ENCODE data around the gene BOD1L2.

BOD1L2 gene

DNA sequence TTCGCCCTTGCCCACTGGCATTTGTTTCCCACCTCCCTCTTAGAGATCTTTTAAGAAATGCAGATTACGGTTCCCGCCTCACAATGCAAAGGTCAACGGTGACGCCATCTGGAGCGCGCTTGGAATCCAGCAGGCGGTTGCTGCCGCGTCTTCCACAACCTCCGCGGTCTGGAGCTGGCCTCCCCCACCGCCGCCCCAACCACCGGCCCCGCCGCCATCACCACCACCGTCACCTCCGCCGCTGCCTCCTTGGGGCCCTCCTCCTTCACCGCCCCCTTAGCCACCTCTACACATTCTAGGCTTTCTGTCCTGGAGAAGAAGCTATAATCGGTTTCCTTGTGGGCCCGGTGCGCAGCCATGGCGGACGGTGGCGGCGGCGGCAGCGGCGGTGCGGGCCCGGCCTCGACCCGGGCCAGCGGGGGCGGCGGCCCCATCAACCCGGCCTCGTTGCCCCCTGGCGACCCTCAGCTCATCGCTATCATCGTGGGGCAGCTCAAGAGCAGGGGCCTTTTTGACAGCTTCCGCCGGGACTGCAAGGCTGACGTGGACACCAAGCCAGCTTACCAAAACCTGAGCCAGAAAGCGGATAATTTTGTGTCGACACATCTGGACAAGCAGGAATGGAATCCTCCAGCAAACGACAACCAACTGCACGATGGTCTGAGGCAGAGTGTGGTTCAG is at the start of gene BOD1L2:
Gene BOD1L2, plus strand, starts transcription at position 132 of the 681 bp plus-strand sequence. Its CDS starts 226 bp downstream, at position 358.
- Histone ChIP-seq H3K79me2 (ENCODE audit: low read length) (no peaks in the 10 kb centered on the region), H3K9ac (ENCODE audit: low read length) (no peak within 1 kb of the TSS), H3K4me1 (ENCODE audit: low read length) (peaks cover 43% of the 10 kb centered on the region), H2AFZ (ENCODE audit: low read depth, low read length) (no peak within 1 kb of the TSS), H3K4me2 (ENCODE audit: low read length) (peak within 1 kb of the TSS; percentile 33), H4K20me1 (ENCODE audit: insufficient read depth, low read length) (no peaks in the 10 kb centered on the region), H3K27ac (ENCODE audit: low read length) (no peak within 1 kb of the TSS), H3K36me3 (replicated peaks; ENCODE audit: low read depth, low read length) (no peaks in the 10 kb centered on the region), H3K4me3 (ENCODE audit: low read length) (no peak within 1 kb of the TSS), H3K9me3 (ENCODE audit: insufficient read depth, low read length) (no peaks in the 10 kb centered on the region), H3K27me3 (ENCODE audit: low read depth, low read length) (peaks cover 77% of the 10 kb centered on the region)
- TF ChIP-seq EZH2phosphoT487 (IDR thresholded peaks at IDR 0.05; ENCODE audit: low read depth) = no peak
- TF ChIP-seq, protein P1, sequence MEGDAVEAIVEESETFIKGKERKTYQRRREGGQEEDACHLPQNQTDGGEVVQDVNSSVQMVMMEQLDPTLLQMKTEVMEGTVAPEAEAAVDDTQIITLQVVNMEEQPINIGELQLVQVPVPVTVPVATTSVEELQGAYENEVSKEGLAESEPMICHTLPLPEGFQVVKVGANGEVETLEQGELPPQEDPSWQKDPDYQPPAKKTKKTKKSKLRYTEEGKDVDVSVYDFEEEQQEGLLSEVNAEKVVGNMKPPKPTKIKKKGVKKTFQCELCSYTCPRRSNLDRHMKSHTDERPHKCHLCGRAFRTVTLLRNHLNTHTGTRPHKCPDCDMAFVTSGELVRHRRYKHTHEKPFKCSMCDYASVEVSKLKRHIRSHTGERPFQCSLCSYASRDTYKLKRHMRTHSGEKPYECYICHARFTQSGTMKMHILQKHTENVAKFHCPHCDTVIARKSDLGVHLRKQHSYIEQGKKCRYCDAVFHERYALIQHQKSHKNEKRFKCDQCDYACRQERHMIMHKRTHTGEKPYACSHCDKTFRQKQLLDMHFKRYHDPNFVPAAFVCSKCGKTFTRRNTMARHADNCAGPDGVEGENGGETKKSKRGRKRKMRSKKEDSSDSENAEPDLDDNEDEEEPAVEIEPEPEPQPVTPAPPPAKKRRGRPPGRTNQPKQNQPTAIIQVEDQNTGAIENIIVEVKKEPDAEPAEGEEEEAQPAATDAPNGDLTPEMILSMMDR (IDR thresholded peaks at IDR 0.05; ENCODE audit: low read depth, low read length) = no peak

DNA sequence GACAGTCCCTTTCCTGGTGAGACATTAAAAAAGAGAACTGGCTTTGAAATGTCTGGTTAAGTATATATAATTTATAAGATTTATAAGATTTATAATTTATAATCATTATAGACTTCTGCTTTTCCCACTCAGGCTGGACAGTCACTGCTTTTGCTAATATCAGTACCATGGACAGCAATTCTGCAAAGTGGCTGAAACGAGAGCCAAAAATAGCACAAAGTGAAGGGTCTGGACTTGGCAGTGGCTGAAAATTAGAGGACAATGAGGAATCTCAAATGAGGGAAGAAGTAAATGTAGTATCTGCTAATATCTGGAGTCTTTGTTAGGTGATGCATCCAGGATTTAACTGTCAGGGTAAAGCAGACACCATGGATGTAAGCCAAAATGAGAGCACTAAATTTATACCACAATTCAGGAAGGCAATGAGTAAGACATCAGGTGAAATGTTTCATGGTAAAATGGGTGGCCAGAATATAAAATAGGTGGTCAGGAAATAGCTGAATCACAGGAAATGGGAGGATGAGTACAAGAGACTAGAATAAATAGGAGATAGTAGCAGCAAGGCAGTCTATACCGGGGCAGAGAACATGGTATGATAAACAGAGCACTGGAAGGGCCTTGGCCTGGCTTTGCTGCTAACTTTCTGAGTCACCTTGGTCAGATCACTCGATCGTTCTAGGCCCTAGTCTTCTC is 39.6 kb upstream of the BOD1L2 start:
- peaks cover 10% of the 10 kb centered on the region for H3K36me3 ChIP-seq (replicated peaks; ENCODE audit: low read depth, low read length)
- H3K27me3 ChIP-seq (ENCODE audit: low read depth, low read length) = peaks cover 39% of the 10 kb centered on the region
- no peak overlapping the region for H2AFZ ChIP-seq (ENCODE audit: low read depth, low read length)
- TF ChIP-seq EZH2phosphoT487 (IDR thresholded peaks at IDR 0.05; ENCODE audit: low read depth) = no peak
- TF ChIP-seq, protein P1 (IDR thresholded peaks at IDR 0.05; ENCODE audit: low read depth, low read length) = no peak
- H3K9ac ChIP-seq (ENCODE audit: low read length) = no peak overlapping the region
- H4K20me1 ChIP-seq (ENCODE audit: insufficient read depth, low read length) = no peaks in the 10 kb centered on the region; the same call in 1 of the 2 replicates
- H3K4me2 ChIP-seq (ENCODE audit: low read length) = no peak overlapping the region
- H3K79me2 ChIP-seq (ENCODE audit: low read length) = no peaks in the 10 kb centered on the region
- H3K4me1 ChIP-seq (ENCODE audit: low read length) = peaks cover 21% of the 10 kb centered on the region
- H3K9me3 ChIP-seq (ENCODE audit: insufficient read depth, low read length) = peaks cover 20% of the 10 kb centered on the region
- H3K27ac ChIP-seq (ENCODE audit: low read length) = no peak overlapping the region
- H3K4me3 ChIP-seq (ENCODE audit: low read length) = no peak overlapping the region

DNA sequence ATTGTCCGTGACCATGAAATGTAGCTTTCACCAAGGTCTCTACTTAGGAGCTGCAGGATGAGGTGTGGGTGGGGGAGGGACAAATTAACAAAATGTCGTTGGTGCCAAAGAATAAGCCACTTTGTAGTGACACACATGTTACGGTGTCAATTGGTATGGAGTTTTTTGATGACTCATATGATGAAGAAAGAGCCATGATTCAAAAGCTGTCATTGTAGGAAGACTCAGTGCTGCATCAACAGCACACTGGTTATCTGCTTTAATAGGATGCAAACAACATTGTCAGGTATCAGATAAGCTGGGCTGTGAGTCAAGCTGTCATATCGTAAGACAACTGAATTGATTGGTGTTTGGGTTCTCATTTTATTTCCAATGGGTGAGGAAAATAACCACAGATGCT is 36.6 kb upstream of the BOD1L2 start:
- no peak overlapping the region for H3K9ac ChIP-seq (ENCODE audit: low read length)
- no peaks in the 10 kb centered on the region; the same call in 1 of the 2 replicates for H4K20me1 ChIP-seq (ENCODE audit: insufficient read depth, low read length)
- no peaks in the 10 kb centered on the region for H3K79me2 ChIP-seq (ENCODE audit: low read length)
- H3K9me3 ChIP-seq (ENCODE audit: insufficient read depth, low read length) = peaks cover 21% of the 10 kb centered on the region
- H3K36me3 ChIP-seq (replicated peaks; ENCODE audit: low read depth, low read length) = peaks cover 10% of the 10 kb centered on the region
- H3K27ac ChIP-seq (ENCODE audit: low read length) = no peak overlapping the region
- peak overlapping the region; percentile 58 for H3K4me2 ChIP-seq (ENCODE audit: low read length)
- peak overlapping the region; percentile 20 for H3K4me3 ChIP-seq (ENCODE audit: low read length)
- H3K4me1 ChIP-seq (ENCODE audit: low read length) = peaks cover 21% of the 10 kb centered on the region
- no peak overlapping the region for H2AFZ ChIP-seq (ENCODE audit: low read depth, low read length)
- TF ChIP-seq, protein P1 (IDR thresholded peaks at IDR 0.05; ENCODE audit: low read depth, low read length) = no peak
- TF ChIP-seq EZH2phosphoT487 (IDR thresholded peaks at IDR 0.05; ENCODE audit: low read depth) = no peak
- H3K27me3 ChIP-seq (ENCODE audit: low read depth, low read length) = peaks cover 40% of the 10 kb centered on the region

DNA sequence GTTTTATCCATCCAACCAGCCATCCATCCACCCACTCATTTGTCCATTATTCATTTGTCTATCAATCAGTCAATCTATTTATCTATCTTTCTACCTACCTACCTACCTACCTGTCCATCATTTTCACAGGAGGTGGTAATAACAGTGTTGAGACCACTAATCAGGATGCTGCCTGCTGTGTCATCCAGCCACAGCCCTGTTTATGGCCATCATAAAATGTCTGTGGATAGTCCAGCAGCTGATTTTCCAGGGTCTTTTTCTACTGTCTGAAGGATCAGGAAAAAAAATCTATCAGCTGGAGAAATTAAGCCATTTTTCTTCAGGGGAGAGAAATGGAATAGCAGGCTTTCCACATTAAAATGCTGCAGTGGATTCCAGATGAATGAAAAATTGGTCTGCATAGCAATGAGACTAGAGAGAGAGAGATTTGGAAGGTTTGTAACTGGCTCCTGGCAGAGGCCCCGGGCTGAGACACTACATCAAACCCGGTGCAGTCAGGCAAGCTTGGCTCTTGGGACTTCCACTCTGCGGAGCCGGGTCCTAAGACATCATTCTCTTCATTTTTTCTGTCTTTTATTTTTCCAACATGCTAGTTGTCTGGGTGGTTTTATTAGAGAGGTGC is 33.0 kb upstream of the BOD1L2 start:
- Histone ChIP-seq H3K27ac (ENCODE audit: low read length) (no peak overlapping the region), H3K9ac (ENCODE audit: low read length) (no peak overlapping the region), H3K4me3 (ENCODE audit: low read length) (no peak overlapping the region), H4K20me1 (ENCODE audit: insufficient read depth, low read length) (no peaks in the 10 kb centered on the region), H3K9me3 (ENCODE audit: insufficient read depth, low read length) (peaks cover 21% of the 10 kb centered on the region), H3K27me3 (ENCODE audit: low read depth, low read length) (peaks cover 13% of the 10 kb centered on the region), H3K4me2 (ENCODE audit: low read length) (no peak overlapping the region), H3K36me3 (replicated peaks; ENCODE audit: low read depth, low read length) (peaks cover 10% of the 10 kb centered on the region), H3K79me2 (ENCODE audit: low read length) (no peaks in the 10 kb centered on the region), H3K4me1 (ENCODE audit: low read length) (peaks cover 19% of the 10 kb centered on the region), H2AFZ (ENCODE audit: low read depth, low read length) (no peak overlapping the region)
- TF ChIP-seq, protein P1 (IDR thresholded peaks at IDR 0.05; ENCODE audit: low read depth, low read length) = no peak
- no peak for TF ChIP-seq EZH2phosphoT487 (IDR thresholded peaks at IDR 0.05; ENCODE audit: low read depth)
